Measurements from ENCODE around the gene MRPS34.
"Not testable (repeated sequence)": the region's sequence is repeated elsewhere in the genome, so short reads cannot be mapped to it uniquely, and the experiment has no call there.

The MRPS34 gene

DNA sequence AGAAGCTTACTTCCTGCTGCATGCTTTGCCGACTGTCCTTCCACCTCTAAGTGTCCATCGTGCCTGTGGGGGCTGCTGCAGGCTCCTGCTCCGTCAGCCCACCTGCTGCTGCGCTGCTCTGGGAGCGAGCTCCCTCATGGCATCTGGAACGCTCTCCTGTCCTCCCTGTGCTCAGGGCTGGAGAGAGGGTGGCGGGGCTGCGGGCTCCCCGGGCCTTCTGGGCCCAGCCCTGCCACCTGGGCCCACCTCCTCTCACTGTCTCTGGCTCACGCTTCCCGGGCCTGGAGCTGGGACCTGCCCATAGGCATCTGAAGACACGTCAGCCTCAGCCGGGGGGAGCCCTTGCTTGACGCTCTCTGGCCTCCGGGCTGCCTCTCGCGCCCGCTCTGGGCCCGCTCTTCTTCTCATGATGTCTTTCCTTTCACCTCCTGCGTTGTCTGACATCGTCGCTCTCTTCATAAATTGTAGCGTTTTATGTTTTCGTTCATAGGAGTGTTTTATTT, 28.5 kb downstream of the MRPS34 start:
- no peak for TF ChIP-seq JUND (IDR thresholded peaks at IDR 0.05; ENCODE audit: low read depth)
- no peak for DNase-seq (ENCODE audit: low read depth in 1 of 2, low spot score in 1 of 2)
- in situ Hi-C loops (cut with HindIII; ENCODE audit: low pct_unique_long_range_greater_than_20kb, low sequenced_read_pairs) = no loop called here

DNA sequence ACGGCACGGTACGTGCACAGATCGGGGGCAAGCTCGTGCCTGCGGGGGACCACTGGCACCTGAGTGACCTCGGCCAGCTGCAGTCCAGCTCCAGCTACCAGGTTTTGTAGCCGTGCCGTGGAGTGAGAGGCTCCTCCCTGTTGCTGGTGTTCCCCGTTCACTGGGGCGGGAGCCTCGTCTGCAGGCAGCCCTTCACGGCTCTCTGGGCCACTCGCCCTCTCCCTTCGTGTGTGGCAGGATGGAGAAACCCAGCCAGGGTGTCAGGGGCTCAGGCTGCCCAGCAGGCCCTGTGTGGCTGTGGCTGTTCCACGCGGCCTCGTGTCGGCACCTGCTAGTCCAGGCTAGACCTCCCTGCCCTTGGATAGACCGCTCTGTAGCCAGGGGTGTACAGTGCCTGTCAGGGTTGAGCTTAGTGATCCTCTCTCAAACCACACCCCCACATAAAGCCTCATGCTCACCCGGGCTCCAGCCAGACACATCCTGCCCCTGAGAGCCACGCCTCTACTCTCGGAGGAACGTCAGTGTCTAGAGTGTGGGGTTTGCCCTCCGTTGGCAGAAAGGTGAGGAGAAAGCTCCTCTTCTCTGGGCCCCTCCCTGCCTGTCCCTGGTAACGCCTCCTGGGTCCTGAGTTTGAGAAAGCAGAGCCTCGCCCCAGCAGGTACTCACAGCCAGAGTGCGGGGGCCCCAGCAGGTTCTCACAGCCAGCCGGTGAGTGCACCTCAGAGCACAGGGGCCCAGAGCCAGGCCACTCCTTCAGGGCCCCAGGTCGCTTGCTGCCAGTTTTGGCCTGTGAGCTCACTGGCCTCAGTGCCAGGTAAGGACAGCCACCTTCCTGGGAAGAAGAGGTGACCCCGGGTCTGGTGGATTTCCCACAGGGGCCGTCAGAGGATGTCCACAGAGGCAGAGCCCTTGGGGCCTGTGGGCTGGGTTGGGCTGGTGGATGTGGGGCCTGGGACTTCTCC, 29.3 kb downstream of the MRPS34 start:
- no peak for TF ChIP-seq JUND (IDR thresholded peaks at IDR 0.05; ENCODE audit: low read depth)
- in situ Hi-C loops (cut with HindIII; ENCODE audit: low pct_unique_long_range_greater_than_20kb, low sequenced_read_pairs) = no loop called here
- DNase-seq (ENCODE audit: low read depth in 1 of 2, low spot score in 1 of 2) = no peak

DNA sequence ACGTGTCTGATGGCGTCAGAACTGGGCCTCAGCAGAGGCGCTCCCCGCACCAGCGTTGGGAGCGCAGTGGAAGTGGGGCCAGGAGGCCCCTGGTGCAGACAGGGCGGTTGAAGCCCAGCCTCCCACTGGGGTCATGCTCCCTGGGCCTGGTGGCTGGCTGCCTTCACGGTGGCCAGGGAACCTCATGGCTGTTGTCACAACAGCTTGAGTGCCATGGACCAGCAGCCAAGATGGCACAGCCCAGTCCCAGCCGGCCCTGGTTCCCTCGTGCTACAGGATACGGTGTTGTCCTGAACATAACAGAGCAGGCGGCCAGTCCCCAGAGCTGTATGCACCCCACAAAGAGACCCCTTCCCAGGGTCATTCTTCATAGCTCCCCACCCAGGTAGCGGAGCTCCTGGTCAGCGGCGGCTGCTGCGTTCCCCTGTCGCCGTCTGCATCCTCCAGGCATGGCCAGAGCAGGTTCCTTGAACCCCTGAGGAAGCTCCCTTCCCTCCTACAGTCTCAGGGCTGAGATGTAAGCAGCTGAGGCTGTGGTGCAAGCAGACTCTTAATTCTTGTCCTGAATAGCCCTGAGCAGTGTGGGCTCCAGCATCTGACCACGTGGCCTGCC, 31.3 kb downstream of the MRPS34 start:
- in situ Hi-C loops (cut with HindIII; ENCODE audit: low pct_unique_long_range_greater_than_20kb, low sequenced_read_pairs) = no loop called here
- DNase-seq (ENCODE audit: low read depth in 1 of 2, low spot score in 1 of 2) = no peak
- TF ChIP-seq JUND (IDR thresholded peaks at IDR 0.05; ENCODE audit: low read depth) = no peak

DNA sequence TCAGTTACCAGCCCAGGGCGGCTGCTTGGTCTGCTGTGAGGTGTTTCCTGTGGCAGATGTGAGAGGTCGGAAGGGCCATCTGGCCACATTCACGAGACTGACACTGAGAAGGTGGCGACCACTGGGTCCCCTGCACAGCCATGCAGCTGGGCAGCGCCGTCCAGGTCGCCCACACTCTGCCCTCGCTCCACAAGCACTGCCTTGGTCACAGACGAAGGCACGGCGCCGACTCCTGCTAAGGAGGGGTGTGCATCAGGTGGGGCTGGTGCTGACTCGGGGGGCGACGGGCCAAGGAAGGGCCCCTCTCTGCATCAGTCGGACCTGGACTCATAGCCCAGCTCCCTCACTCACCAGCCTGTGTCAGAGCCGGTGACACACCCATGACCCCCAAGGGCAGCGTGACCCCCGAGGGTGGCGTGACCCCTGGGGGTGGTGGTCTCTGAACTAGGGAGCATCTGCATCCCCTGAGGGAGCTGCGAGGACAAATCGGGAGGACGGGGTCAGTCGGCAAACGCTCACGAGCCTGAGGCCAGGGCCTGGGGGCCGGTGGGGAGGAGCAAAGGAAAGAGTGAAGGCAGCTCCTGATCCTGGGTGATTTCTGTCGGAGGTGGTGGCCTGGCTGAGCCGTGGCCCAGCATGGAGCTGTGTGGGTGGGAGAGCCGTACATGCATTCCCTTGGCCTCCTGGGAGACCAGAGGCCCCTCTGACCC, 32.0 kb downstream of the MRPS34 start:
- no peak for DNase-seq (ENCODE audit: low read depth in 1 of 2, low spot score in 1 of 2)
- no peak for TF ChIP-seq JUND (IDR thresholded peaks at IDR 0.05; ENCODE audit: low read depth)
- in situ Hi-C loops (cut with HindIII; ENCODE audit: low pct_unique_long_range_greater_than_20kb, low sequenced_read_pairs) = no loop called here

GRCh38 chr16:1740234-1740633, 32.7 kb downstream of the MRPS34 start:
- in situ Hi-C loops (cut with HindIII; ENCODE audit: low pct_unique_long_range_greater_than_20kb, low sequenced_read_pairs) = no loop called here
- no peak for DNase-seq (ENCODE audit: low read depth in 1 of 2, low spot score in 1 of 2)
- no peak for TF ChIP-seq JUND (IDR thresholded peaks at IDR 0.05; ENCODE audit: low read depth)

DNA sequence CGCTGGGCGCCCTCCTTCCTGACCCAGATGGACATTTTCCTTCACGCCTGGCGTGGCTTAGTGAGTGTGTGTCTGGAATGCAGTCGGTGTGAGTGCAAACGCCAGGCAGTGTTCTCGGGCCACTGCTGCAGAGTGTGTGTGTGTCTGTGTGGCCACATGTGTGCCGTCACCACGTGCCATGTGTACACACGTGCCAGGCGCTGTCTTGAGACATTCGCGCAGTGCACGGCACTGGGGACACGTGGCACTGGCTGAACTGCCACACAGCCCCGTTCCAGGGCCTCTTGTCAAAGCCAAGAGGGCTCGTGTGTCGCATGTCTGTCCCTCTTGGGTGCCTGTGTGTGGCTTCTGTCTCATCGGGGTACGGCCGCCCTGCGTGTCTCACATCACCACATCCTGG, 38.1 kb downstream of the MRPS34 start:
- DNase-seq (ENCODE audit: low read depth in 1 of 2, low spot score in 1 of 2) = no peak
- no peak for TF ChIP-seq JUND (IDR thresholded peaks at IDR 0.05; ENCODE audit: low read depth)
- in situ Hi-C loops (cut with HindIII; ENCODE audit: low pct_unique_long_range_greater_than_20kb, low sequenced_read_pairs) = no loop called here

GRCh38 chr16:1734123-1734522, 38.8 kb downstream of the MRPS34 start:
- DNase-seq (ENCODE audit: low read depth in 1 of 2, low spot score in 1 of 2) = no peak
- TF ChIP-seq JUND (IDR thresholded peaks at IDR 0.05; ENCODE audit: low read depth) = no peak
- in situ Hi-C loops (cut with HindIII; ENCODE audit: low pct_unique_long_range_greater_than_20kb, low sequenced_read_pairs) = no loop called here

DNA sequence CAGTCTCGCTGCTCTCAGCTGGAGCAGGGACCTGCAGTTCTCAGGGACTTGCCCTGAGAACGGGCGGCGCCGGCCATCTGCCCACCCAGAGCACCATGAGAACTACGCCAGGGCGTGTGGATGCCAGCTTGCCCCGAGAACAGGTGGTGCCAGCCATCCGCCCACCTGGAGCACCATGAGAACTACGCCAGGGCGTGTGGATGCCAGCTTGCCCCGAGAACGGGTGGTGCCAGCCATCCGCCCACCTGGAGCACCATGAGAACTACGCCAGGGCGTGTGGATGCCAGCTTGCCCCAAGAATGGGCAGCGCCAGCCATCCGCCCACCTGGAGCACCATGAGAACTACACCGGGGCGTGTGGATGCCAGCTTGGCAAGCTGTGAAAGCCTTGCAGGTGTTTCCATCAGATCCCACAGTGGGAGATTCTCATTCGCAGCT, 40.4 kb downstream of the MRPS34 start:
- in situ Hi-C loops (cut with HindIII; ENCODE audit: low pct_unique_long_range_greater_than_20kb, low sequenced_read_pairs); DNase-seq (ENCODE audit: low read depth in 1 of 2, low spot score in 1 of 2): not testable (repeated sequence)

DNA sequence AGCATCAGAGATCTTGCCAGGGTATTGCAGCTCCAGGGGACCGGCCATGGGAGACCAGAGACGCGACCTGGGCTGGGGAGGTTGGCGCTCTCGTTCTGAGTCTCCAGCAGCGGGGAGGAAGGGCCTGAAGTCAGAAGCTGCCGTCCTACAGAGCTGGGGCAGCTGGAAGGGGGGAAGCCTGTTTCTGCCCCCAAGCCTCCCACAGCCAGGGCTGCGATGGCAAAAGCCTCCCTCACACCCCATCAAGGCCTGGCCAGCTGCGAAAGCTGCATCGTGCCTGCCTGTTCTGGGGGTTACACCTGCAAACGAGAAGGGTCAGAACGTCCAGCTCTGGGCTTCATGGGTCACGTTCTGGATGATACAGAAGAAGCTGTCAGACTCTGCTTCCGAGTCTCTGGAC, 40.9 kb downstream of the MRPS34 start:
- DNase-seq (ENCODE audit: low read depth in 1 of 2, low spot score in 1 of 2) = no peak
- no peak for TF ChIP-seq JUND (IDR thresholded peaks at IDR 0.05; ENCODE audit: low read depth)

DNA sequence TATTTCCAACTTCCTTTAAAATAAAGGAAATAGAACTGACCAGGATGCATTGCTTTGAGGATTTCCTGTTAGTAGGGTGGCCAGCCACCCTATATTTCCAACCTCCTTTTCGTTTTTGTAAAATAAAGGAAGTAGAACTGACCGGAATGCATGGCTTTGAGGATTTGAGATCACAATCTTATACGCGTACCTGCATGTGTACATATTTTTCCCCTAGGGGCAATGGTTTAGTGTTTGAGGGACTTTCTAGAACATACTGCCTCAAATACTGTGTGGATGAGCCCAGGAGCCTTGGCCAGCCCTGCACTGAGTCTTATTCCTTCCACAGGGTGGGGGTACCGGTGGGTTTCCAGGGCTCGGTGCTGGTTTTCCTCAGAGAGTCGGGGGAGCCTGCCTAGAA, 41.3 kb downstream of the MRPS34 start:
- in situ Hi-C loops (cut with HindIII; ENCODE audit: low pct_unique_long_range_greater_than_20kb, low sequenced_read_pairs) = no loop called here
- TF ChIP-seq JUND (IDR thresholded peaks at IDR 0.05; ENCODE audit: low read depth) = no peak
- peak; percentile 53 to 67 for DNase-seq (ENCODE audit: low read depth in 1 of 2, low spot score in 1 of 2)

More for the DNA sequence above, 40.9 kb downstream of the MRPS34 start:
- in situ Hi-C loops (cut with HindIII; ENCODE audit: low pct_unique_long_range_greater_than_20kb, low sequenced_read_pairs) = no loop called here

DNA sequence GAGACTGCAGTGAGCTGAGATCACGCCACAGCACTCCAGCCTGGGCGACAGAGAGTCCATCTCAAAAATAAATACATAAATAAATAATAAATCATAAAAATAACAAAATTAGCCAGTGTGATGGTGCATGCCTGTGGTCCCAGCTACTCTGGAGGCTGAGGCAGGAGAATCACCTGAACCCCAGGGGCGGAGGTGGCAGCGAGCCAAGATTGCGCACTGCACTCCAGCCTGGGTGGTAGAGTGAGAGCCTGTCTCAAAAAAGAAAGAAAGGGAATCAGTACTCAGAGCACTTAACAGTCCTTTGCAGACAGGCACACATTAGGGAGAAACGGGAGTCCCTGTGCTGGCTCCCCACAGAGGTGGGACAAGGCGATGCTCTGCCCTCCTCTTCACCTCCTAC, 41.9 kb downstream of the MRPS34 start:
- no peak for TF ChIP-seq JUND (IDR thresholded peaks at IDR 0.05; ENCODE audit: low read depth)
- in situ Hi-C loops (cut with HindIII; ENCODE audit: low pct_unique_long_range_greater_than_20kb, low sequenced_read_pairs) = no loop called here
- no peak for DNase-seq (ENCODE audit: low read depth in 1 of 2, low spot score in 1 of 2)

DNA sequence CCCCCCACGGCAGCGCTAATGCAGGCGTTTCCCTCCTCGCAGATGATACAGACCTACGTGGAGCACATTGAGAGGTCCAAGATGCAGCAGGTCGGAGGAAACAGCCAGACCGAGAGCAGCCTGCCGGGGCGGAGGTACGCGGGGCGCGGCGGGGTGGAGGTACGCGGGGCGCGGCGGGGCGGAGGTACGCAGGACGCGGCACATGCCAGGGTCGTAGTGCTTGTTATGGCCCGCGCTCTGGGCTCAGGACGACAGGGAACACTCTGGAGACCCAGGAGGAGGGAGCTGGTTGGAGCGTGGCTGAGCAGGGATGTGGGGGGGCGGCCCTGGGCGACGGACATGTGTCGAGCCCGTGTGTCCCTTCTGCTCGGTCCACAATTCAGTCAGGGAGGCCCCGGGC, 43.5 kb downstream of the MRPS34 start:
- in situ Hi-C loops (cut with HindIII; ENCODE audit: low pct_unique_long_range_greater_than_20kb, low sequenced_read_pairs) = no loop called here
- no peak for TF ChIP-seq JUND (IDR thresholded peaks at IDR 0.05; ENCODE audit: low read depth)
- DNase-seq (ENCODE audit: low read depth in 1 of 2, low spot score in 1 of 2) = no peak

DNA sequence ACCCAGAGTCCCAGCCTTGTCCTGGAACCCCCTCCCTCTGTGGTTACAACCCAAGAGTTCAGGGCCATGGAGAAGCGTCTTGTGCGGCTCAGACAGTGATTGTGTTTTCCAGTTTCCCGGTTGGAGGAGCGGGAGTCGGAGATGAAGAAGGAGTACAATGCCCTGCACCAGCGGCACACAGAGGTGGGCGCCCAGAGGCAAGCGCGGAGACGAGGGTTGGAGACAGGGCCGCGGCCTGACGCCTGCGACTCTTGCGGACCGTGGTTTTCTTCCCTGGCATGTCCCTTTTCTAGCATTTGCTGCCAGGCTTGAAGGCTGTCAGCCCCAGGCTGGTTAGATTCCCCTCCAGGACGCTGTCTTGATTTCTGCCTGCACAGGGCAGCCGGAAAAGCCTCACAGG, 43.9 kb downstream of the MRPS34 start:
- DNase-seq (ENCODE audit: low read depth in 1 of 2, low spot score in 1 of 2) = no peak
- no peak for TF ChIP-seq JUND (IDR thresholded peaks at IDR 0.05; ENCODE audit: low read depth)
- in situ Hi-C loops (cut with HindIII; ENCODE audit: low pct_unique_long_range_greater_than_20kb, low sequenced_read_pairs) = no loop called here

All from T47D (cell line).